IPS-NIHi11 (cell line): ENCODE data around the gene TAF5.
"Not testable (repeated sequence)": the region's sequence is repeated elsewhere in the genome, so short reads cannot be mapped to it uniquely, and the experiment has no call there.

Source experiments
- DNase-seq: peaks from one replicate; pipeline ENCODE4 v3.0.0; 2012; ENCODE audit warnings: mixed read lengths, low spot score

The TAF5 gene

GRCh38 chr10:103367782-103368518 lies at the start of gene TAF5:
Gene TAF5, plus strand, starts transcription at chr10:103367976. Its CDS starts 14 bp downstream, at chr10:103367990.
- peak; percentile 92 for DNase-seq

- DNase-seq, result no peak
Observed at GRCh38 chr10:103327906-103328305, 39.9 kb upstream of the TAF5 start.

GRCh38 chr10:103333934-103334520 lies 33.7 kb upstream of the TAF5 start:
- peak; percentile 31 for DNase-seq

GRCh38 chr10:103334567-103334966 lies 33.2 kb upstream of the TAF5 start:
- no peak for DNase-seq

GRCh38 chr10:103336370-103336769 lies 31.4 kb upstream of the TAF5 start:
- DNase-seq, result no peak

GRCh38 chr10:103350175-103350516 lies 17.6 kb upstream of the TAF5 start:
- DNase-seq, result no peak

- DNase-seq, result peak; percentile 100
Observed at GRCh38 chr10:103350517-103351260, 17.1 kb upstream of the TAF5 start, which contains the start of gene PCGF6. Gene PCGF6, minus strand, starts transcription at chr10:103351140. Its CDS starts 74 bp downstream, at chr10:103351066.

- DNase-seq, result no peak
Observed at GRCh38 chr10:103353281-103353680, 14.5 kb upstream of the TAF5 start.

GRCh38 chr10:103354567-103354966 lies 13.2 kb upstream of the TAF5 start:
- not testable (repeated sequence) for DNase-seq

GRCh38 chr10:103355906-103356599 lies 11.7 kb upstream of the TAF5 start:
- DNase-seq, result no peak

- not testable (repeated sequence) for DNase-seq
Observed at GRCh38 chr10:103359493-103359892, 8.3 kb upstream of the TAF5 start.

- DNase-seq, result not testable (repeated sequence)
Observed at GRCh38 chr10:103360791-103361190, 7.0 kb upstream of the TAF5 start.

GRCh38 chr10:103367379-103367781 lies 396 bp upstream of the TAF5 start:
- DNase-seq, result no peak

- no peak for DNase-seq
Observed at GRCh38 chr10:103373544-103373943, 5.8 kb downstream of the TAF5 start.

GRCh38 chr10:103374263-103374662 lies 6.5 kb downstream of the TAF5 start:
- no peak for DNase-seq

- DNase-seq, result no peak
Observed at GRCh38 chr10:103382769-103383168, 15.0 kb downstream of the TAF5 start.

- DNase-seq, result no peak
Observed at GRCh38 chr10:103394180-103394579, 26.4 kb downstream of the TAF5 start.

GRCh38 chr10:103395754-103396066 lies 27.9 kb downstream of the TAF5 start:
- peak; percentile 22 for DNase-seq

GRCh38 chr10:103396067-103396788 lies 28.5 kb downstream of the TAF5 start, which contains the start of the genes ATP5MK and PDCD11:
Gene ATP5MK, minus strand, starts transcription at chr10:103396475. Its CDS starts 4,018 bp downstream, at chr10:103392457.
Gene PDCD11, plus strand, starts transcription at chr10:103396626. Its CDS starts 1,801 bp downstream, at chr10:103398427.
- peak; percentile 99 for DNase-seq

- no peak for DNase-seq
Observed at GRCh38 chr10:103396789-103397087, 29.0 kb downstream of the TAF5 start.

GRCh38 chr10:103397191-103397825 lies 29.5 kb downstream of the TAF5 start:
- no peak for DNase-seq
